ENCODE measurements around the gene PKDCC. TPM values are rescaled to one million over a fixed set of nuclear protein-coding genes. Genes with fewer than 3 reads are reported as not detected.
A peak's percentile ranks its signal among the peaks of the same experiment; 100 is the strongest.

The PKDCC gene
- total RNA-seq, 1 donor from 2014 or later = 210 TPM

DNA sequence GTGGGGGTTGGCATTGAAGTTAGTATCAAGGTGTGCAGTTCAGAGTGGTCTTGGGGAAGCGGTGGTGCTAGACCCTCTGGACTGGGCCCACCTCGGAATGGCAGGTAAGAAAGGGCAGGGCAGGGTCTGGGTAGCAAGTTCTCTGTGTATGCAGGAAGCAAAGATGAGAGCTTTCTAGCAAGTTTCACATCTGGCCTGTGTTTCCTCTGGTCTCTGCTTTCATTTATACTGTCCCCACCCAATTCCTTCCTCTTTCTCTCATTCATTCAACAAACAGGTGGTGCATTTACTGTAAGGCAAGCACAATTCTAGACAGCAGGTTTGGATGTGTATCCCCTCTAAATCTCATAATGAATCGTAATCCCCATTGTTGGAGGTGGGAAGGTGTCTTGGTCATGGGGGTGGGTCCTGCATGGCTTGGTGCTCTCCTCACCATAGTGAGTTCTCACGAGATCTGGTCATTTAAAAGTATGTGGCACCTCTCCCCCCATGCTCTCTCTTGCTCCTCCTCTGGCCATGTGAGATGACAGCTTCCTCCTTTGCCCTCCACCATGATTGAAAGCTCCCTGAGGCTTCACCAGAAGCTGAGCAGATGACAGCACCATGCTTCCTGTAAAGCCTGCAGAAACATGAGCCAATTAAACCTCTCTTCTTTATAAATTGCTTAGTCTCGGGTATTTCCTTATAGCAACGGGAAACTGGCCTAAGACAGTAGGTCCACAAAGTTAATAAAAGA is 51.8 kb downstream of the PKDCC start:
- Histone ChIP-seq H3K4me1 (peaks cover 0 to 37% of the 10 kb centered on the region in 2 donors), H3K27me3 (no peaks in the 10 kb centered on the region), H3K9me3 (no peaks in the 10 kb centered on the region), H3K27ac (peak overlapping the region; percentile 93 to 94), H3K4me3 (no peak overlapping the region), H3K36me3 (no peaks in the 10 kb centered on the region)
- peak in 1 of 2 donors; percentile 44 for DNase-seq (ENCODE audit: low spot score in 2 of 2)
- TF ChIP-seq, protein P1, sequence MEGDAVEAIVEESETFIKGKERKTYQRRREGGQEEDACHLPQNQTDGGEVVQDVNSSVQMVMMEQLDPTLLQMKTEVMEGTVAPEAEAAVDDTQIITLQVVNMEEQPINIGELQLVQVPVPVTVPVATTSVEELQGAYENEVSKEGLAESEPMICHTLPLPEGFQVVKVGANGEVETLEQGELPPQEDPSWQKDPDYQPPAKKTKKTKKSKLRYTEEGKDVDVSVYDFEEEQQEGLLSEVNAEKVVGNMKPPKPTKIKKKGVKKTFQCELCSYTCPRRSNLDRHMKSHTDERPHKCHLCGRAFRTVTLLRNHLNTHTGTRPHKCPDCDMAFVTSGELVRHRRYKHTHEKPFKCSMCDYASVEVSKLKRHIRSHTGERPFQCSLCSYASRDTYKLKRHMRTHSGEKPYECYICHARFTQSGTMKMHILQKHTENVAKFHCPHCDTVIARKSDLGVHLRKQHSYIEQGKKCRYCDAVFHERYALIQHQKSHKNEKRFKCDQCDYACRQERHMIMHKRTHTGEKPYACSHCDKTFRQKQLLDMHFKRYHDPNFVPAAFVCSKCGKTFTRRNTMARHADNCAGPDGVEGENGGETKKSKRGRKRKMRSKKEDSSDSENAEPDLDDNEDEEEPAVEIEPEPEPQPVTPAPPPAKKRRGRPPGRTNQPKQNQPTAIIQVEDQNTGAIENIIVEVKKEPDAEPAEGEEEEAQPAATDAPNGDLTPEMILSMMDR (IDR thresholded peaks at IDR 0.05) = no peak
- intact Hi-C loops (cut with DNase I) = no loop called here

DNA sequence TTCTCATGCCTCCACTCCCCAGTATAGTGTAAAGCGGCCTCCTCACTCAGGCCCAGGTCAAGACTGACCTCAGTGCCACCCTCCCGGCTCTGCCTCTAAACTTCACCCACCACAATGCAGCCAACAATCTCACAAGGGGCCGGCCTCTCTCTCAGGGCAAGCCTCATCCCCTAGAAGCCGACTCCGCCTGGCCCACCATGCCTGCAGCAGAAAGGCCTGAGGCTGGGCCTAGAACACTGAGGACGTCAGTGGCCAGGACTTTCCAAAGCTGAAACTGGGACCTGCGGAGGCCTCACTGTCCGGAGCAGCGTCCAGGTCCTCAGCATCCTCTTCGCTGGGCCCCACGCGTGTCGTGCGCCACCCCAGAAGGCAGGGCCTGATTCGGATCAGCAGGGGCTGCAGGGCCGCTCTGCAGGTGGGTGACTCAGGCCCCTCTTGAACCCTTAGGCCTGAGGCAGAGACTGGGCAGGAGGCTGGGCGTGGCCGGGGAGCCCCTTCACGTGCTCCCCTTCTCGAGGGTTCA is 52.9 kb downstream of the PKDCC start:
- intact Hi-C loops (cut with DNase I) = no loop called here
- DNase-seq (ENCODE audit: low spot score in 2 of 2) = no peak
- Histone ChIP-seq H3K4me3 (peak overlapping the region; percentile 54 to 66), H3K36me3 (no peaks in the 10 kb centered on the region), H3K27ac (peak overlapping the region; percentile 93 to 94), H3K9me3 (no peaks in the 10 kb centered on the region), H3K4me1 (peaks cover 0 to 37% of the 10 kb centered on the region in 2 donors), H3K27me3 (no peaks in the 10 kb centered on the region)
- TF ChIP-seq, protein P1 (IDR thresholded peaks at IDR 0.05) = no peak

DNA sequence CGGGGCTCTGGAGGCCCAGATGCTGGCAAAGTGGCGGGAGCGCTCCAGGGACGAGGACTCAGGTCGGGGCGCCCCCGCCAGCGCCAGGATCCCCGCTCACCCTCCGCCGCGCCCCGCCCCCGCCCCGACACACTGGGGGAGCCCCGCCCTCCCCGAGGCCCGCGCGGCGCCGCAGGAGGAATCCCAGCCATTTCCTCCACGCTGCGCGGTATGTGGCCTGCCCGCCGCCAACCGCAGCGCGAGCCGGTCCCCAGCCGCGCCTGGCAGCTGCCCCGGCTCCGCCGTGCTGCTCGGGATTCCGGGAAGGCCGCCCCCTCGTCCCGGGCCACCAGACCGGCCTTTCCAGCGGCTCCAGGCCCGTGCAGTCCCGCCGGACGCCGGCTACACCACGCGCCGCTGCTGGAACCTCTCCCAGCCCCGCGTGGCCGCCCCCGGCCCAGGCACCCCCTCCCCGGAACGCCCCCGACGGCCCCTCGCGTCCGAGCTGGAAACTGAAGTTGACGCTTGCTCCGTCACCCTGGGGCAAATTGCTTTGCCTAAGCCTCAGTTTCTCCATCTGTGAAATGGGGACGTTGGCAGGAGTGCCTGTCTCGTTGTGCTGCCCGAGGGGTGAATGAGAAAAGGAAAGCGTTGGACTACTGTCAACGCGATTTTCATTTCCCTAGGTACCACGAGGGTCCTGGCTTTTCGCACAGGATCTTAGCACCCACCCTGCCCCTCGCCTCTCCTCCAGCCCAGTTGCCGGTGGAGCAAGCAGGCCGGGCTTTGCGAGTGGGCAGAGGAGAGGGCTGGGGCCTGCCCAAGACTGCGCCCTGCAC is 53.6 kb downstream of the PKDCC start:
- intact Hi-C loops (cut with DNase I) = loop anchor here (2.0 kb wide), 1 partner anchor 41 kb away; no protein-coding TSS in a partner anchor
- H3K9me3 ChIP-seq = no peaks in the 10 kb centered on the region
- peak in 1 of 2 donors; percentile 89 for DNase-seq (ENCODE audit: low spot score in 2 of 2)
- peak overlapping the region; percentile 54 to 66 for H3K4me3 ChIP-seq
- TF ChIP-seq, protein P1 (IDR thresholded peaks at IDR 0.05) = no peak
- peaks cover 0 to 37% of the 10 kb centered on the region in 2 donors for H3K4me1 ChIP-seq
- no peaks in the 10 kb centered on the region for H3K36me3 ChIP-seq
- H3K27me3 ChIP-seq = no peaks in the 10 kb centered on the region
- H3K27ac ChIP-seq = peak overlapping the region; percentile 93 to 94

DNA sequence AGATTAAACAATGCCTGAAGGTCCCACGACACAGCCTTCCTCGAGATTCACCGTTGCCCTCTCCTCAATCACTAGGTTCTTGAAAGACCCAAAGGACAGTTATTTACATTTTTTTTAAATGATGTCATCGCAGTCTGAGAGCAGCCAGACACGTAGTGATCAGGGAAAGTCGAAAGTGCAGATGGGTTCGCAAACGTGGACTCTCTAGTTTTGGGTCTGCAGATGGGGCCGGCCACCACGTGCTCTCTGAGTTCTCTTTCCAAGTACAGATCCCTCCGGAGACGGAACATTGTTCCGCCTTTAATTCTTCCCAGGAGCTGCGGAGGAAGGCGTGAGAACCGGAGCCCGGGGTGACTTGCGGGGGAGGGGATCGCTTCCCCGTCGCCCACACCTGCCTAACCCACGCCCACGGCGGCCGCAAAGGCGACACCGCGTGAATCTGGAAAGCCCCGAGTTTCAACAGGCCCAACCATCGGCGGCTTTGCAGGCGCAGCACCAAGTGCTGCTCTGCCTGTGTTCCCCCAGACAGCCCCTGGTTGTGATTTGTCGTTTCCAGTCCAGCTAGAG is 54.3 kb downstream of the PKDCC start:
- Histone ChIP-seq H3K27ac (peak overlapping the region; percentile 93 to 94), H3K9me3 (no peaks in the 10 kb centered on the region), H3K4me3 (peak overlapping the region; percentile 54 to 66), H3K27me3 (no peaks in the 10 kb centered on the region), H3K36me3 (no peaks in the 10 kb centered on the region), H3K4me1 (peaks cover 0 to 35% of the 10 kb centered on the region in 2 donors)
- TF ChIP-seq, protein P1 (IDR thresholded peaks at IDR 0.05) = no peak
- intact Hi-C loops (cut with DNase I) = loop anchor here (2.0 kb wide), 1 partner anchor 41 kb away; no protein-coding TSS in a partner anchor
- peak in 1 of 2 donors; percentile 82 for DNase-seq (ENCODE audit: low spot score in 2 of 2)

Measured in ascending aorta (tissue), 2 donors.